Measurements from ENCODE around the gene SH2D3A. TPM values are rescaled to one million over a fixed set of nuclear protein-coding genes. Genes with fewer than 3 reads are reported as not detected.

Gene SH2D3A
- total RNA-seq, 1 experiment from 2014 or later, result 17.9 TPM

DNA sequence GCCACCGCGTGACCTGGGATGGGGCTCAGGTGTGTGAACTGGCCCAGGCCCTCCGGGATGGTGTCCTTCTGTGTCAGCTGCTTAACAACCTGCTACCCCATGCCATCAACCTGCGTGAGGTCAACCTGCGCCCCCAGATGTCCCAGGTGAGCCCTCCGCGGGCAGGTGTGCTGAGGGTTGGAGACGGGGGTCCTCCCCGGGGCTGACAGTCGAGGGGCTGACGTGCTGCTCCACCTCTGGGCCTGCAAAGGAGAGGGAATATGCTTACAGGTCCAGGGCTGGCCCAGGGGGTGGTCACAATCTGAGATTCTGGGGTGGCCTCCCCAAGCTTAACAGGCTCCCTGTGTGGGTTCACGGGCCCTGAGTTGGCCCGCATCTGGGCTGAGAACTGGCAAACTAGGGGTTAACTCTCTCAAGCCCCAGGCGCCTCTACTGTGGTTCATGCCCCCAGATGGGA, 5.7 kb upstream of the SH2D3A start:
- H3K4me1 Mint-ChIP-seq, result peaks cover 9 to 10% of the 10 kb centered on the region in 2 experiments; a peak in 3 of 4 replicates
- Histone ChIP-seq H2BK20ac (ENCODE audit: low read depth, low read length, poor library complexity, severe bottlenecking) (no peak overlapping the region), H3K4me1 (ENCODE audit: insufficient read depth, low read length) (no peaks in the 10 kb centered on the region), H3K4me2 (ENCODE audit: insufficient read depth, insufficient read length, low read length) (no peak overlapping the region), H3K14ac (ENCODE audit: insufficient read depth, low read length) (no peak overlapping the region), H3K79me2 (ENCODE audit: insufficient read depth, low read length) (no peaks in the 10 kb centered on the region), H3T11ph (ENCODE audit: low read length) (no peak overlapping the region), H3K9ac (ENCODE audit: extremely low read depth, insufficient read length, low read length) (no peak overlapping the region), H4K20me1 (ENCODE audit: control insufficient read depth, insufficient read depth, insufficient read length) (no peaks in the 10 kb centered on the region), H2BK5ac (ENCODE audit: insufficient read length, low read length) (no peak overlapping the region), H2AFZ (ENCODE audit: low read length) (no peak overlapping the region), H3K23me2 (ENCODE audit: insufficient read length, low read depth, low read length, poor library complexity, severe bottlenecking) (peaks cover 1% of the 10 kb centered on the region), H4K8ac (replicated peaks; ENCODE audit: insufficient read length, low read depth, low read length) (no peak overlapping the region), H2BK15ac (ENCODE audit: low read depth, low read length) (no peak overlapping the region), H2AK5ac (ENCODE audit: insufficient read length, low read length) (no peak overlapping the region), H3K56ac (ENCODE audit: insufficient read length, low read depth, low read length) (no peak overlapping the region), H2BK120ac (ENCODE audit: low read depth, low read length, poor library complexity, severe bottlenecking) (no peak overlapping the region), H3K9me3 (ENCODE audit: control insufficient read depth, low read depth, low read length) (no peaks in the 10 kb centered on the region), H4K5ac (ENCODE audit: insufficient read length, low read depth, low read length) (no peak overlapping the region), H4K91ac (ENCODE audit: insufficient read length, low read depth, low read length) (no peak overlapping the region), H3K27me3 (ENCODE audit: insufficient read depth, low read length) (no peaks in the 10 kb centered on the region), H3K27ac (ENCODE audit: insufficient read length, low read depth, low read length) (no peak overlapping the region), H2BK12ac (ENCODE audit: insufficient read length, low read depth, low read length) (no peak overlapping the region), H3K79me1 (ENCODE audit: insufficient read depth, low read depth, low read length, poor library complexity, severe bottlenecking) (no peaks in the 10 kb centered on the region), H3K23ac (ENCODE audit: insufficient read length, low read depth, low read length) (no peak overlapping the region), H3K4ac (ENCODE audit: low read depth, low read length) (no peak overlapping the region), H3K18ac (ENCODE audit: insufficient read length, low read depth, low read length) (no peak overlapping the region)
- H3K27ac Mint-ChIP-seq, result no peak overlapping the region; a peak in 1 of 7 replicates
- H3K27me3 Mint-ChIP-seq (ENCODE audit: low read depth), result peaks cover 1% of the 10 kb centered on the region; the same call in 1 of the 2 replicates
- TF ChIP-seq, protein P1, sequence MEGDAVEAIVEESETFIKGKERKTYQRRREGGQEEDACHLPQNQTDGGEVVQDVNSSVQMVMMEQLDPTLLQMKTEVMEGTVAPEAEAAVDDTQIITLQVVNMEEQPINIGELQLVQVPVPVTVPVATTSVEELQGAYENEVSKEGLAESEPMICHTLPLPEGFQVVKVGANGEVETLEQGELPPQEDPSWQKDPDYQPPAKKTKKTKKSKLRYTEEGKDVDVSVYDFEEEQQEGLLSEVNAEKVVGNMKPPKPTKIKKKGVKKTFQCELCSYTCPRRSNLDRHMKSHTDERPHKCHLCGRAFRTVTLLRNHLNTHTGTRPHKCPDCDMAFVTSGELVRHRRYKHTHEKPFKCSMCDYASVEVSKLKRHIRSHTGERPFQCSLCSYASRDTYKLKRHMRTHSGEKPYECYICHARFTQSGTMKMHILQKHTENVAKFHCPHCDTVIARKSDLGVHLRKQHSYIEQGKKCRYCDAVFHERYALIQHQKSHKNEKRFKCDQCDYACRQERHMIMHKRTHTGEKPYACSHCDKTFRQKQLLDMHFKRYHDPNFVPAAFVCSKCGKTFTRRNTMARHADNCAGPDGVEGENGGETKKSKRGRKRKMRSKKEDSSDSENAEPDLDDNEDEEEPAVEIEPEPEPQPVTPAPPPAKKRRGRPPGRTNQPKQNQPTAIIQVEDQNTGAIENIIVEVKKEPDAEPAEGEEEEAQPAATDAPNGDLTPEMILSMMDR (conservative IDR thresholded peaks at IDR 0.05), result no peak
- H3K36me3 Mint-ChIP-seq (ENCODE audit: insufficient read depth in 1 of 3, low read depth in 3 of 3), result no peaks in the 10 kb centered on the region
- WGBS (ENCODE audit: extremely low coverage, insufficient read length, low lambda C conversion rate), result no CpG with 5 or more reads among the region's 14 CpGs
- H3K4me3 Mint-ChIP-seq, result no peak overlapping the region
- DNase-seq, result no peak
- peaks cover 3 to 25% of the 10 kb centered on the region in 2 experiments; a peak in 4 of 5 replicates for H3K9me3 Mint-ChIP-seq
